Gastroesophageal sphincter (tissue), 4 donors: ENCODE data around the gene SMARCA4. TPM values are rescaled to one million over a fixed set of nuclear protein-coding genes. Genes with fewer than 3 reads are reported as not detected.

ENCODE experiments used
- ATAC-seq: fragments of 150-250 bp; one replicate; pipeline ENCODE4 v1.9.1; 2016; ENCODE audit warnings: mild to moderate bottlenecking, moderate library complexity
- H3K27ac ChIP-seq, 4 donors: fragments of 200-600 bp; sonication (generic) in 3 of 4; 1 replicate in 3 of 4; 2 replicates in 1 of 4; pipeline ENCODE4 v1.5.1; 2016 to 2019
- H3K27me3 ChIP-seq: fragments of 200-600 bp; sonication (generic); one replicate; pipeline ENCODE4 v1.5.1; 2019
- H3K36me3 ChIP-seq, 2 donors: fragments of 200-600 bp; sonication (generic); one replicate each; pipeline ENCODE4 v1.5.1; 2019; ENCODE audit warnings: control low read depth in 1 of 2
- H3K4me1 ChIP-seq, 3 donors: fragments of 200-600 bp; sonication (generic); 1 replicate in 2 of 3; 2 replicates in 1 of 3; pipeline ENCODE4 v1.5.1; 2016 to 2019; ENCODE audit warnings: control low read depth in 2 of 3
- H3K4me3 ChIP-seq, 2 donors: fragments of 200-600 bp; sonication (generic); one replicate each; pipeline ENCODE4 v1.5.1; 2019; ENCODE audit warnings: mild to moderate bottlenecking in 1 of 2, moderate library complexity in 1 of 2
- H3K9me3 ChIP-seq, 3 donors: fragments of 200-600 bp; sonication (generic); one replicate each; pipeline ENCODE4 v1.5.1; 2017 to 2019; ENCODE audit warnings: control low read depth in 2 of 3
- CTCF ChIP-seq, 4 experiments: fragments of 200-600 bp in 2 of 4; fragments of 450-650 bp in 2 of 4; sonication (generic) in 1 of 4; IDR thresholded peaks; one replicate each; pipeline ENCODE4 v1.5.1; 2017 to 2019; ENCODE audit warnings: antibody characterized with exemption in 4 of 4, mild to moderate bottlenecking in 2 of 4, moderate library complexity in 2 of 4
- EP300 ChIP-seq: sonication (generic); formaldehyde crosslinking; IDR thresholded peaks from one replicate; pipeline ENCODE4 v1.6.1; 2017; ENCODE audit warnings: antibody characterized with exemption, mild to moderate bottlenecking
- POLR2A ChIP-seq, 2 donors: fragments of 450-650 bp; IDR thresholded peaks; one replicate each; pipeline ENCODE4 v1.6.1; 2017; ENCODE audit warnings: antibody characterized with exemption in 2 of 2, mild to moderate bottlenecking in 2 of 2, moderate library complexity in 1 of 2
- POLR2AphosphoS5 ChIP-seq: sonication (generic); formaldehyde crosslinking; IDR thresholded peaks from one replicate; pipeline ENCODE4 v1.6.1; 2017; ENCODE audit warnings: antibody characterized with exemption
- WGBS, 2 donors: methylation state at CpG; one replicate each; pipeline ENCODE4 v1.1.5; 2018; ENCODE audit warnings: low coverage in 1 of 2; 5-methylcytosine and 5-hydroxymethylcytosine counted together
- total RNA-seq, 4 donors: library from RNA; depleted of rRNA; stranded (reverse); fragments of >200 nt; gene quantifications; one replicate each; pipeline ENCODE4 v1.1.0, GENCODE V29; 2016

Gene SMARCA4
- total RNA-seq, 4 donors from 2014 or later: 37.8 to 77.9 (median 51.1) TPM

- TF ChIP-seq CTCF (IDR thresholded peaks at IDR 0.05) (no peak), POLR2A (IDR thresholded peaks at IDR 0.05) (no peak), POLR2AphosphoS5 (no peak), EP300 (no peak)
- no peaks in the 10 kb centered on the region for H3K4me1 ChIP-seq
- no peak overlapping the region for H3K4me3 ChIP-seq
- no CpG with 5 or more reads among the region's 10 CpGs for WGBS, 2 donors
- H3K36me3 ChIP-seq: peaks cover 0 to 99% of the 10 kb centered on the region in 2 donors
- no peaks in the 10 kb centered on the region for H3K27me3 ChIP-seq
- no peaks in the 10 kb centered on the region for H3K9me3 ChIP-seq
- H3K27ac ChIP-seq: no peak overlapping the region
- ATAC-seq: no peak
Measured at GRCh38 chr19:10920288-10920655, 40.6 kb upstream of the SMARCA4 start.

GRCh38 chr19:10920781-10921180 is 40.0 kb upstream of the SMARCA4 start:
- H3K27ac ChIP-seq: no peak overlapping the region
- H3K4me1 ChIP-seq: no peaks in the 10 kb centered on the region
- no peak overlapping the region for H3K4me3 ChIP-seq
- ATAC-seq: no peak
- no peaks in the 10 kb centered on the region for H3K9me3 ChIP-seq
- WGBS, 2 donors: 40 to 50% methylated on average over 2 of the region's 16 CpGs
- no peak for TF ChIP-seq EP300
- TF ChIP-seq POLR2A (IDR thresholded peaks at IDR 0.05): no peak
- H3K27me3 ChIP-seq: no peaks in the 10 kb centered on the region
- peaks cover 0 to 98% of the 10 kb centered on the region in 2 donors for H3K36me3 ChIP-seq

- Histone ChIP-seq H3K27ac (no peak overlapping the region), H3K4me3 (no peak overlapping the region), H3K9me3 (no peaks in the 10 kb centered on the region), H3K36me3 (peaks cover 0 to 93% of the 10 kb centered on the region in 2 donors), H3K27me3 (no peaks in the 10 kb centered on the region), H3K4me1 (no peaks in the 10 kb centered on the region)
- WGBS, 2 donors: 79 to 83% methylated on average over 9 to 12 of the region's 43 CpGs
- ATAC-seq: no peak
- TF ChIP-seq EP300: no peak
- no peak for TF ChIP-seq CTCF (IDR thresholded peaks at IDR 0.05)
- no peak for TF ChIP-seq POLR2A (IDR thresholded peaks at IDR 0.05)
- no peak for TF ChIP-seq POLR2AphosphoS5
Measured at GRCh38 chr19:10921199-10921909, 39.5 kb upstream of the SMARCA4 start.

GRCh38 chr19:10921910-10922637 is 38.8 kb upstream of the SMARCA4 start:
- 66% methylated on average over 7 of the region's 33 CpGs; no CpG with 5 or more reads in 1 of the 2 donors for WGBS, 2 donors
- TF ChIP-seq POLR2A (IDR thresholded peaks at IDR 0.05): no peak
- no peak for TF ChIP-seq POLR2AphosphoS5
- Histone ChIP-seq H3K4me1 (peaks cover 0 to 4% (median 0%) of the 10 kb centered on the region in 3 donors), H3K4me3 (no peak overlapping the region), H3K9me3 (no peaks in the 10 kb centered on the region), H3K27me3 (no peaks in the 10 kb centered on the region), H3K27ac (no peak overlapping the region), H3K36me3 (peaks cover 0 to 93% of the 10 kb centered on the region in 2 donors)
- ATAC-seq: no peak

- no peak for ATAC-seq
- 40 to 74% methylated on average over 1 to 13 of the region's 13 CpGs for WGBS, 2 donors
Measured at GRCh38 chr19:10922638-10923014, 38.2 kb upstream of the SMARCA4 start.

More at GRCh38 chr19:10922638-10923014, 38.2 kb upstream of the SMARCA4 start:
- no peak overlapping the region for H3K27ac ChIP-seq
- no peaks in the 10 kb centered on the region for H3K9me3 ChIP-seq
- no peak overlapping the region for H3K4me3 ChIP-seq
- H3K27me3 ChIP-seq: no peaks in the 10 kb centered on the region
- no peak for TF ChIP-seq EP300
- TF ChIP-seq POLR2A (IDR thresholded peaks at IDR 0.05): no peak
- no peak for TF ChIP-seq CTCF (IDR thresholded peaks at IDR 0.05)
- TF ChIP-seq POLR2AphosphoS5: no peak
- H3K36me3 ChIP-seq: peaks cover 0 to 89% of the 10 kb centered on the region in 2 donors
- peaks cover 0 to 10% (median 3%) of the 10 kb centered on the region in 3 donors for H3K4me1 ChIP-seq
